T-helper 2 cell treated with Interferon-gamma antibody and Interleukin-4, amounts not matched to agents 100 ng/mL and 5 ng/mL, for 36 hours (primary cell): ENCODE results near the gene BCL6. TPM values are rescaled to one million over a fixed set of nuclear protein-coding genes. Genes with fewer than 3 reads are reported as not detected.

Experiments
- intact Hi-C: fragments of 100-400 bp; cut with micrococcal nuclease; formaldehyde crosslinking; loops from one replicate; pipeline ENCODE4 v1.15.1; 2023
- total RNA-seq: library from RNA; stranded (reverse); gene quantifications from 2 replicates; pipeline ENCODE4 v1.2.3, GENCODE V29; 2022

Gene BCL6
- total RNA-seq, result 11.5 and 12.8 TPM in 2 replicates

GRCh38 chr3:187745201-187746058 lies at the start of gene BCL6:
Gene BCL6, minus strand, starts transcription at chr3:187745468. Its CDS starts 11,775 bp downstream, at chr3:187733693.
- intact Hi-C loops, result loop anchor here (1.0 to 2.0 kb wide), 8 partner anchors 54 to 693 kb away; partner anchors contain the start of gene LPP

GRCh38 chr3:187794731-187795130 lies 49.5 kb upstream of the BCL6 start:
- intact Hi-C loops, result no loop called here

- intact Hi-C loops, result no loop called here
These were observed 48.4 kb upstream of the BCL6 start for GRCh38 chr3:187793618-187794017.

GRCh38 chr3:187792521-187792920 lies 47.3 kb upstream of the BCL6 start:
- intact Hi-C loops, result no loop called here

GRCh38 chr3:187789872-187790271 lies 44.6 kb upstream of the BCL6 start:
- intact Hi-C loops, result no loop called here

GRCh38 chr3:187788984-187789857 lies 44.0 kb upstream of the BCL6 start:
- intact Hi-C loops, result no loop called here

- intact Hi-C loops, result no loop called here
These were observed 37.8 kb upstream of the BCL6 start for GRCh38 chr3:187783098-187783497.

- intact Hi-C loops, result no loop called here
These were observed 36.7 kb upstream of the BCL6 start for GRCh38 chr3:187782006-187782405.

GRCh38 chr3:187781001-187781400 lies 35.7 kb upstream of the BCL6 start:
- intact Hi-C loops, result no loop called here

- intact Hi-C loops, result no loop called here
These were observed 33.5 kb upstream of the BCL6 start for GRCh38 chr3:187778726-187779125.

- intact Hi-C loops, result loop anchor here (1.0 kb wide), 4 partner anchors 21 to 142 kb away; no protein-coding TSS in a partner anchor
These were observed 32.2 kb upstream of the BCL6 start for GRCh38 chr3:187777331-187777941.

GRCh38 chr3:187775549-187775948 lies 30.3 kb upstream of the BCL6 start:
- intact Hi-C loops, result no loop called here

GRCh38 chr3:187774185-187774789 lies 29.0 kb upstream of the BCL6 start:
- intact Hi-C loops, result no loop called here

- intact Hi-C loops, result no loop called here
These were observed 28.2 kb upstream of the BCL6 start for GRCh38 chr3:187773233-187774184.

GRCh38 chr3:187770224-187770623 lies 25.0 kb upstream of the BCL6 start:
- intact Hi-C loops, result no loop called here

- intact Hi-C loops, result no loop called here
These were observed 24.5 kb upstream of the BCL6 start for GRCh38 chr3:187769771-187770170.

GRCh38 chr3:187767266-187768012 lies 22.2 kb upstream of the BCL6 start:
- intact Hi-C loops, result no loop called here

- intact Hi-C loops, result no loop called here
These were observed 20.1 kb upstream of the BCL6 start for GRCh38 chr3:187765342-187765741.
